Neural progenitor cell (in vitro differentiated cells): ENCODE results near the gene ANGEL1.

Source experiments
- EZH2 ChIP-seq: fragments of 200-600 bp; sonication (generic); IDR thresholded peaks from 2 replicates; pipeline ENCODE4 v1.6.1; 2017; ENCODE audit warnings: antibody characterized with exemption, mild to moderate bottlenecking, moderate library complexity
- TF ChIP-seq, protein P1 (sequence below): fragments of 200-600 bp; sonication (generic); IDR thresholded peaks from 2 replicates; pipeline ENCODE4 v1.5.1; 2017; ENCODE audit warnings: antibody characterized with exemption, mild to moderate bottlenecking

GRCh38 chr14:76771437-76771980, 41.2 kb downstream of the ANGEL1 start:
- TF ChIP-seq, protein P1, sequence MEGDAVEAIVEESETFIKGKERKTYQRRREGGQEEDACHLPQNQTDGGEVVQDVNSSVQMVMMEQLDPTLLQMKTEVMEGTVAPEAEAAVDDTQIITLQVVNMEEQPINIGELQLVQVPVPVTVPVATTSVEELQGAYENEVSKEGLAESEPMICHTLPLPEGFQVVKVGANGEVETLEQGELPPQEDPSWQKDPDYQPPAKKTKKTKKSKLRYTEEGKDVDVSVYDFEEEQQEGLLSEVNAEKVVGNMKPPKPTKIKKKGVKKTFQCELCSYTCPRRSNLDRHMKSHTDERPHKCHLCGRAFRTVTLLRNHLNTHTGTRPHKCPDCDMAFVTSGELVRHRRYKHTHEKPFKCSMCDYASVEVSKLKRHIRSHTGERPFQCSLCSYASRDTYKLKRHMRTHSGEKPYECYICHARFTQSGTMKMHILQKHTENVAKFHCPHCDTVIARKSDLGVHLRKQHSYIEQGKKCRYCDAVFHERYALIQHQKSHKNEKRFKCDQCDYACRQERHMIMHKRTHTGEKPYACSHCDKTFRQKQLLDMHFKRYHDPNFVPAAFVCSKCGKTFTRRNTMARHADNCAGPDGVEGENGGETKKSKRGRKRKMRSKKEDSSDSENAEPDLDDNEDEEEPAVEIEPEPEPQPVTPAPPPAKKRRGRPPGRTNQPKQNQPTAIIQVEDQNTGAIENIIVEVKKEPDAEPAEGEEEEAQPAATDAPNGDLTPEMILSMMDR, result no peak
- TF ChIP-seq EZH2, result no peak
